Keratinocyte (primary cell): Measurements from ENCODE around the gene MCRIP2.

ENCODE experiments used
- EZH2 ChIP-seq: IDR thresholded peaks from one replicate; pipeline ENCODE4 v1.6.1; 2012; ENCODE audit warnings: inconsistent platforms, mild to moderate bottlenecking, low read length, moderate library complexity
- TF ChIP-seq, protein P1 (sequence below), 3 experiments: IDR thresholded peaks in 1 of 3; conservative IDR thresholded peaks in 1 of 3; optimal IDR thresholded peaks in 1 of 3; 2 replicates in 2 of 3; 3 replicates in 1 of 3; pipeline versions ENCODE3 to v1.5.1; 2011; ENCODE audit warnings: low read length in 3 of 3, mild to moderate bottlenecking in 3 of 3, moderate library complexity in 2 of 3, control low read depth in 1 of 3, inconsistent platforms in 1 of 3; ENCODE audit not compliant: insufficient read depth in 2 of 3; ENCODE audit errors: extremely low read depth in 1 of 3

DNA sequence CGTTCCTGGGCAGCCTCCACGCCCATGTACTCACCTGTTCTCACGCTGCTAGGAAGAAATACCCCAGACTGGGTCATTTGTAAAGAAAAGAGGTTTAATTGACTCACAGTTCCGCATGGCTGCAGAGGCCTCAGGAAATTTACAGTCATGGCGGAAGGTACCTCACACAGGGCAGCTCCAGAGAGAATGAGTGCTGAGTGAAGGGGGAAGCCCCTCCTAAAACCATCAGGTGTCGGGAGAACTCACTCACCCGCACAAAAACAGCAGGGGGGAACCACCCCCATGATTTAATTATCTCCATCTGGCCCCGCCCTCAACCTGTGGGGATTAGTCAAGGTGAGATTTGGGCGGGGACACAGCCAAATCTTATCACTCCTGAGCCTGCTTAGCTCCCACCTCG lies 33.6 kb upstream of the MCRIP2 start:
- TF ChIP-seq, protein P1, sequence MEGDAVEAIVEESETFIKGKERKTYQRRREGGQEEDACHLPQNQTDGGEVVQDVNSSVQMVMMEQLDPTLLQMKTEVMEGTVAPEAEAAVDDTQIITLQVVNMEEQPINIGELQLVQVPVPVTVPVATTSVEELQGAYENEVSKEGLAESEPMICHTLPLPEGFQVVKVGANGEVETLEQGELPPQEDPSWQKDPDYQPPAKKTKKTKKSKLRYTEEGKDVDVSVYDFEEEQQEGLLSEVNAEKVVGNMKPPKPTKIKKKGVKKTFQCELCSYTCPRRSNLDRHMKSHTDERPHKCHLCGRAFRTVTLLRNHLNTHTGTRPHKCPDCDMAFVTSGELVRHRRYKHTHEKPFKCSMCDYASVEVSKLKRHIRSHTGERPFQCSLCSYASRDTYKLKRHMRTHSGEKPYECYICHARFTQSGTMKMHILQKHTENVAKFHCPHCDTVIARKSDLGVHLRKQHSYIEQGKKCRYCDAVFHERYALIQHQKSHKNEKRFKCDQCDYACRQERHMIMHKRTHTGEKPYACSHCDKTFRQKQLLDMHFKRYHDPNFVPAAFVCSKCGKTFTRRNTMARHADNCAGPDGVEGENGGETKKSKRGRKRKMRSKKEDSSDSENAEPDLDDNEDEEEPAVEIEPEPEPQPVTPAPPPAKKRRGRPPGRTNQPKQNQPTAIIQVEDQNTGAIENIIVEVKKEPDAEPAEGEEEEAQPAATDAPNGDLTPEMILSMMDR (optimal IDR thresholded peaks at IDR 0.05 in 1 of 3, IDR thresholded peaks at IDR 0.05 in 1 of 3, conservative IDR thresholded peaks at IDR 0.05 in 1 of 3; ENCODE audit: extremely low read depth in 1 of 3, insufficient read depth in 2 of 3, low read length in 3 of 3) = no peak
- TF ChIP-seq EZH2 = no peak
